DMS53 treated with DMSO at 0.1 percent for 48 hours (cell line): Measurements from ENCODE around the gene RAB3GAP2.
"Not testable (repeated sequence)": the region's sequence is repeated elsewhere in the genome, so short reads cannot be mapped to it uniquely, and the experiment has no call there.

ENCODE experiments used
- DNase-seq: peaks from one replicate; lab custom pipeline; 2025; ENCODE audit not compliant: unreplicated experiment; lab: John Stamatoyannopoulos, UW

Gene RAB3GAP2

GRCh38 chr1:220272047-220272840 is at the start of gene RAB3GAP2:
TSS of gene RAB3GAP2 (minus strand) at chr1:220272453. CDS start at chr1:220272337, 116 bp downstream.
- peak; percentile 97 for DNase-seq

- no peak for DNase-seq
Observed at GRCh38 chr1:220321758-220322157, 49.5 kb upstream of the RAB3GAP2 start.

- DNase-seq: no peak
Observed at GRCh38 chr1:220320709-220321108, 48.5 kb upstream of the RAB3GAP2 start.

GRCh38 chr1:220318673-220319072 is 46.4 kb upstream of the RAB3GAP2 start:
- no peak for DNase-seq

GRCh38 chr1:220317161-220317560 is 44.9 kb upstream of the RAB3GAP2 start:
- no peak for DNase-seq

GRCh38 chr1:220316305-220316704 is 44.1 kb upstream of the RAB3GAP2 start:
- DNase-seq: no peak

- DNase-seq: no peak
Observed at GRCh38 chr1:220315070-220315839, 43.0 kb upstream of the RAB3GAP2 start.

GRCh38 chr1:220313576-220313975 is 41.3 kb upstream of the RAB3GAP2 start:
- no peak for DNase-seq

GRCh38 chr1:220310147-220310546 is 37.9 kb upstream of the RAB3GAP2 start:
- DNase-seq: not testable (repeated sequence)

GRCh38 chr1:220307607-220308006 is 35.4 kb upstream of the RAB3GAP2 start:
- DNase-seq: no peak

- DNase-seq: no peak
Observed at GRCh38 chr1:220306339-220306738, 34.1 kb upstream of the RAB3GAP2 start.

- DNase-seq: no peak
Observed at GRCh38 chr1:220303871-220304270, 31.6 kb upstream of the RAB3GAP2 start.

- no peak for DNase-seq
Observed at GRCh38 chr1:220301630-220302029, 29.4 kb upstream of the RAB3GAP2 start.

GRCh38 chr1:220300442-220301121 is 28.3 kb upstream of the RAB3GAP2 start:
- peak; percentile 92 for DNase-seq

GRCh38 chr1:220299337-220299736 is 27.1 kb upstream of the RAB3GAP2 start:
- DNase-seq: no peak

GRCh38 chr1:220298470-220299205 is 26.4 kb upstream of the RAB3GAP2 start:
- DNase-seq: no peak

- no peak for DNase-seq
Observed at GRCh38 chr1:220296981-220297380, 24.7 kb upstream of the RAB3GAP2 start.

- no peak for DNase-seq
Observed at GRCh38 chr1:220294846-220295301, 22.6 kb upstream of the RAB3GAP2 start.

GRCh38 chr1:220291580-220291979 is 19.3 kb upstream of the RAB3GAP2 start:
- no peak for DNase-seq

- no peak for DNase-seq
Observed at GRCh38 chr1:220290140-220290761, 18.0 kb upstream of the RAB3GAP2 start.
